ENCODE results near the gene GLA. TPM values are rescaled to one million over a fixed set of nuclear protein-coding genes. Genes with fewer than 3 reads are reported as not detected.

The GLA gene
- total and polyA plus RNA-seq, 2 donors (not counting 3 experiments of a cell fraction or from before 2014, with no cell fraction given), result 33.0 to 36.8 TPM

DNA sequence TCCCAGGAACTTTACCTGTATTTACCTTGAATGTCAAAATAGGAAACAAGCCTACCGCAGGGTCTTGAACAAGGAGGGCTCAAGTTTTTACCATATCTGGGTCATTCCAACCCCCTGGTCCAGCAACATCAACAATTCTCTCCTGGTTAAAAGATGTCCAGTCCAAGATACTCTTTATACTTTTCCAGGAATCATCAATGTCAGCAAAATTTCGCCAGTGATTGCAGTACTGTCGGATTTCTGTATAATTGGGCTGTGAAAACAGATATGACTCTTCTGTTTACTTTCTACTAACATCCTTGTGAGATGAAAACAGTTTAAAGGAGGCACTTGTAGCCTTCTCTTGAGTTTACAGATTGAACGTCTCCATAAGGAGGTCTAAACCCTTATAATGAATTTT is 9.0 kb downstream of the GLA start:
- Histone ChIP-seq H3K9ac (replicated peaks; ENCODE audit: extremely low read depth, insufficient read depth, low read length) (no peak overlapping the region), H4K20me1 (replicated peaks; ENCODE audit: control insufficient read depth, extremely low read depth, insufficient read depth, low read length) (no peaks in the 10 kb centered on the region), H3K4me2 (ENCODE audit: insufficient read depth, low read length) (no peak overlapping the region), H3K4me1 (ENCODE audit: control insufficient read depth, extremely low read depth, insufficient read depth, low read length) (peaks cover 2% of the 10 kb centered on the region), H3K27me3 (ENCODE audit: control insufficient read depth in 2 of 2, insufficient read depth in 2 of 2, low read length in 2 of 2) (no peaks in the 10 kb centered on the region), H3K9me1 (replicated peaks; ENCODE audit: control insufficient read depth, extremely low read depth, insufficient read depth, low read length) (no peaks in the 10 kb centered on the region), H3K27ac (ENCODE audit: insufficient read depth, low read depth, low read length) (no peak overlapping the region), H3K4me3 (replicated peaks in 1 of 3; ENCODE audit: insufficient read depth in 1 of 3, low read depth in 1 of 3, low read length in 3 of 3) (no peak overlapping the region), H3K36me3 (ENCODE audit: control insufficient read depth in 2 of 2, extremely low read depth in 1 of 2, insufficient read depth in 2 of 2, low read length in 2 of 2) (peaks cover 0 to 4% of the 10 kb centered on the region in 2 experiments), H3K79me2 (ENCODE audit: control insufficient read depth, insufficient read depth, low read length) (peaks cover 2% of the 10 kb centered on the region), H2AFZ (ENCODE audit: low read depth, low read length) (no peak overlapping the region), H3K9me3 (replicated peaks; ENCODE audit: control insufficient read depth, insufficient read depth, low read length) (no peaks in the 10 kb centered on the region)
- DNase-seq (ENCODE audit: low read depth, low spot score), result no peak
- no peak for TF ChIP-seq POLR2A (IDR thresholded peaks at IDR 0.05; ENCODE audit: low read depth, low read length)
- no peak for TF ChIP-seq FOS (IDR thresholded peaks at IDR 0.05; ENCODE audit: borderline replicate concordance, insufficient read depth, low read length)
- no peak for TF ChIP-seq EZH2 (IDR thresholded peaks at IDR 0.05; ENCODE audit: borderline replicate concordance, low read depth, low read length, severe bottlenecking)
- TF ChIP-seq MYC (IDR thresholded peaks at IDR 0.05; ENCODE audit: low read depth, low read length), result no peak
- no peak for TF ChIP-seq GATA2 (IDR thresholded peaks at IDR 0.05; ENCODE audit: insufficient read depth, insufficient read length, low read depth, low read length)
- TF ChIP-seq POLR2AphosphoS5 (IDR thresholded peaks at IDR 0.05; ENCODE audit: insufficient read depth, low read depth, low read length), result no peak
- TF ChIP-seq, protein P1, sequence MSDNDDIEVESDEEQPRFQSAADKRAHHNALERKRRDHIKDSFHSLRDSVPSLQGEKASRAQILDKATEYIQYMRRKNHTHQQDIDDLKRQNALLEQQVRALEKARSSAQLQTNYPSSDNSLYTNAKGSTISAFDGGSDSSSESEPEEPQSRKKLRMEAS (IDR thresholded peaks at IDR 0.05; ENCODE audit: insufficient read depth, insufficient read length), result no peak
- TF ChIP-seq, protein P2, sequence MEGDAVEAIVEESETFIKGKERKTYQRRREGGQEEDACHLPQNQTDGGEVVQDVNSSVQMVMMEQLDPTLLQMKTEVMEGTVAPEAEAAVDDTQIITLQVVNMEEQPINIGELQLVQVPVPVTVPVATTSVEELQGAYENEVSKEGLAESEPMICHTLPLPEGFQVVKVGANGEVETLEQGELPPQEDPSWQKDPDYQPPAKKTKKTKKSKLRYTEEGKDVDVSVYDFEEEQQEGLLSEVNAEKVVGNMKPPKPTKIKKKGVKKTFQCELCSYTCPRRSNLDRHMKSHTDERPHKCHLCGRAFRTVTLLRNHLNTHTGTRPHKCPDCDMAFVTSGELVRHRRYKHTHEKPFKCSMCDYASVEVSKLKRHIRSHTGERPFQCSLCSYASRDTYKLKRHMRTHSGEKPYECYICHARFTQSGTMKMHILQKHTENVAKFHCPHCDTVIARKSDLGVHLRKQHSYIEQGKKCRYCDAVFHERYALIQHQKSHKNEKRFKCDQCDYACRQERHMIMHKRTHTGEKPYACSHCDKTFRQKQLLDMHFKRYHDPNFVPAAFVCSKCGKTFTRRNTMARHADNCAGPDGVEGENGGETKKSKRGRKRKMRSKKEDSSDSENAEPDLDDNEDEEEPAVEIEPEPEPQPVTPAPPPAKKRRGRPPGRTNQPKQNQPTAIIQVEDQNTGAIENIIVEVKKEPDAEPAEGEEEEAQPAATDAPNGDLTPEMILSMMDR (IDR thresholded peaks at IDR 0.05; ENCODE audit: extremely low read depth in 1 of 2, insufficient read depth in 1 of 2, low read depth in 1 of 2, low read length in 2 of 2), result no peak
- BruUV-seq (replicated peaks), result no TSS peak
- CTCF ChIA-PET, result no interaction called here
- intact Hi-C loops (cut with micrococcal nuclease) (no loop called here), dilution Hi-C loops (cut with MboI; ENCODE audit: extremely low pct_ligation_motif_present, low sequenced_read_pairs) (no loop called here)
- POLR2A ChIA-PET, result no interaction called here
- FAIRE-seq, result no peak
